GM23248 (cell line): ENCODE measurements around the gene ADAMTS17.

Experiments used
- EZH2 ChIP-seq: fragments of 200-600 bp; sonication (generic); IDR thresholded peaks from 2 replicates; pipeline ENCODE4 v1.6.1; 2018; ENCODE audit warnings: antibody characterized with exemption, mild to moderate bottlenecking; ENCODE audit not compliant: insufficient read depth, poor library complexity, severe bottlenecking
- EZH2phosphoT487 ChIP-seq: fragments of 200-600 bp; sonication (generic); IDR thresholded peaks from 2 replicates; pipeline ENCODE4 v1.6.1; 2018; ENCODE audit warnings: antibody characterized with exemption, moderate library complexity, mild to moderate bottlenecking, low read depth; ENCODE audit not compliant: insufficient read depth

GRCh38 chr15:100167884-100168375 lies 173.8 kb downstream of the ADAMTS17 start:
- TF ChIP-seq EZH2 (no peak), EZH2phosphoT487 (no peak)
